Kidney (tissue), 14 donors: ENCODE data around the gene CHD5. TPM values are rescaled to one million over a fixed set of nuclear protein-coding genes. Genes with fewer than 3 reads are reported as not detected.
A peak's percentile ranks its signal among the peaks of the same experiment; 100 is the strongest.

Source experiments
- DNase-seq, 5 donors: peaks; one replicate each; pipeline ENCODE4 v3.0.0-alpha.2; 2013 to 2020
- FAIRE-seq: peaks from 2 replicates; lab custom pipeline; 2012; peaks lifted over from hg19 to GRCh38; lab: Jason Lieb, UNC
- H3K27ac ChIP-seq, 2 donors: one replicate each; pipeline ENCODE4 v1.7.0; 2013; ENCODE audit warnings: low read depth in 2 of 2, low read length in 2 of 2, inconsistent platforms in 1 of 2
- H3K27me3 ChIP-seq: one replicate; pipeline ENCODE4 v1.7.1; 2013; ENCODE audit warnings: low read length, inconsistent platforms; ENCODE audit not compliant: control insufficient read depth, insufficient read depth
- H3K36me3 ChIP-seq, 3 donors: one replicate each; pipeline versions ENCODE4 v1.7.0 to v1.7.1; 2013; ENCODE audit warnings: low read length in 3 of 3, control low read depth in 1 of 3, inconsistent platforms in 1 of 3; ENCODE audit not compliant: insufficient read depth in 3 of 3, control insufficient read depth in 2 of 3
- H3K4me1 ChIP-seq, 3 donors: one replicate each; pipeline versions ENCODE4 v1.7.0 to v1.7.1; 2013; ENCODE audit warnings: low read length in 3 of 3, inconsistent platforms in 1 of 3, low read depth in 1 of 3; ENCODE audit not compliant: control insufficient read depth in 2 of 3, insufficient read depth in 2 of 3
- H3K4me3 ChIP-seq, 3 donors: one replicate each; pipeline versions ENCODE4 v1.7.0 to v1.8.1; 2013; ENCODE audit warnings: low read length in 3 of 3, control low read depth in 1 of 3, inconsistent platforms in 1 of 3
- H3K9ac ChIP-seq, 3 donors: one replicate each; pipeline versions ENCODE4 v1.7.0 to v1.7.1; 2013; ENCODE audit warnings: low read length in 3 of 3, control low read depth in 1 of 3, inconsistent platforms in 1 of 3
- H3K9me3 ChIP-seq, 3 donors: one replicate each; pipeline versions ENCODE4 v1.7.0 to v1.7.1; 2013; ENCODE audit warnings: low read length in 3 of 3, control low read depth in 1 of 3, inconsistent platforms in 1 of 3; ENCODE audit not compliant: control insufficient read depth in 2 of 3, insufficient read depth in 1 of 3
- intact Hi-C: fragments of 100-400 bp; cut with DNase I; formaldehyde crosslinking; loops from one replicate; pipeline ENCODE4 v1.11.1; 2022
- polyA plus RNA-seq: library from polyadenylated mRNA; stranded (reverse); fragments of 350-450 nt; fragmentation: Illumina TruSeq; extraction: RNeasy Lipid Tissue Mini Kit (QIAGEN cat#74804); gene quantifications from one replicate; pipeline ENCODE4 v1.2.3, GENCODE V29; 2014; ENCODE audit warnings: low read depth, low replicate concordance; ENCODE audit not compliant: insufficient read depth
- total RNA-seq: library from RNA; stranded (reverse); fragmentation: NEBNext Ultra II Directional; extraction: Animal tissue kit (Norgen Biotek cat#: 25700); gene quantifications from one replicate; pipeline ENCODE4 v1.2.1, GENCODE V29; 2021
- TF ChIP-seq, protein P1 (sequence below): IDR thresholded peaks from 3 replicates; pipeline ENCODE4 v1.5.1; 2012; ENCODE audit warnings: mild to moderate bottlenecking, moderate library complexity, borderline replicate concordance; ENCODE audit not compliant: insufficient read depth; ENCODE audit errors: extremely low read depth
- donor health status: control.
- donor health status: control.
- donor health status: control.
- donor health status: control.
- donor health status: control.
- donor health status: DM: yes; HTN: yes; CAD: no.
- donor health status: Normal renal cell carcinoma (clear cell type).

CHD5 gene
- total and polyA plus RNA-seq, 2 donors from 2014 or later, result 0.54 to 0.85 TPM

DNA sequence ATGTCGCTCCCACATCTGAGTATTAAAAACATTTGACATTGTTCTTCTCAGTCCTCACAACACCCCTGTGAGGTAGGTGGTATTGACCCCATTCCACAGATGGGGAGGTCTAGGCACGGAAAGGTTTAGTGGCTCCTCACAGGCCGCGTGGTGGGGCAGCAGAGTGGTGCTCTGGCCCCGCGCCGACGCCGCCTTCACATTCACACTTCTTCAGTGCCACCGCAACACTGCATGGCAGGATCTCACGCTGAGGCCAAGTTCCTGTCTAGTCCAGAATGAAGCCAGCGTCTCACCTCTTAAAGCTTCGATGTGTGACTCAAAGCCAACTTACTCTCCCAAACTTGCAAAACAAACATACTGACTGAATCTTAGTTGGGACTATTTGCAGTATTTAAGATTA, 43.5 kb upstream of the CHD5 start:
- Histone ChIP-seq H3K36me3 (peaks cover 0 to 25% (median 22%) of the 10 kb centered on the region in 3 donors), H3K4me3 (no peak overlapping the region), H3K4me1 (peaks cover 0 to 24% (median 6%) of the 10 kb centered on the region in 3 donors), H3K9ac (no peak overlapping the region), H3K9me3 (no peaks in the 10 kb centered on the region), H3K27me3 (no peaks in the 10 kb centered on the region), H3K27ac (peak overlapping the region in 1 of 2 donors; percentile 11)
- FAIRE-seq, result no peak
- TF ChIP-seq, protein P1, sequence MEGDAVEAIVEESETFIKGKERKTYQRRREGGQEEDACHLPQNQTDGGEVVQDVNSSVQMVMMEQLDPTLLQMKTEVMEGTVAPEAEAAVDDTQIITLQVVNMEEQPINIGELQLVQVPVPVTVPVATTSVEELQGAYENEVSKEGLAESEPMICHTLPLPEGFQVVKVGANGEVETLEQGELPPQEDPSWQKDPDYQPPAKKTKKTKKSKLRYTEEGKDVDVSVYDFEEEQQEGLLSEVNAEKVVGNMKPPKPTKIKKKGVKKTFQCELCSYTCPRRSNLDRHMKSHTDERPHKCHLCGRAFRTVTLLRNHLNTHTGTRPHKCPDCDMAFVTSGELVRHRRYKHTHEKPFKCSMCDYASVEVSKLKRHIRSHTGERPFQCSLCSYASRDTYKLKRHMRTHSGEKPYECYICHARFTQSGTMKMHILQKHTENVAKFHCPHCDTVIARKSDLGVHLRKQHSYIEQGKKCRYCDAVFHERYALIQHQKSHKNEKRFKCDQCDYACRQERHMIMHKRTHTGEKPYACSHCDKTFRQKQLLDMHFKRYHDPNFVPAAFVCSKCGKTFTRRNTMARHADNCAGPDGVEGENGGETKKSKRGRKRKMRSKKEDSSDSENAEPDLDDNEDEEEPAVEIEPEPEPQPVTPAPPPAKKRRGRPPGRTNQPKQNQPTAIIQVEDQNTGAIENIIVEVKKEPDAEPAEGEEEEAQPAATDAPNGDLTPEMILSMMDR, result no peak
- no peak for DNase-seq
- intact Hi-C loops, result no loop called here

DNA sequence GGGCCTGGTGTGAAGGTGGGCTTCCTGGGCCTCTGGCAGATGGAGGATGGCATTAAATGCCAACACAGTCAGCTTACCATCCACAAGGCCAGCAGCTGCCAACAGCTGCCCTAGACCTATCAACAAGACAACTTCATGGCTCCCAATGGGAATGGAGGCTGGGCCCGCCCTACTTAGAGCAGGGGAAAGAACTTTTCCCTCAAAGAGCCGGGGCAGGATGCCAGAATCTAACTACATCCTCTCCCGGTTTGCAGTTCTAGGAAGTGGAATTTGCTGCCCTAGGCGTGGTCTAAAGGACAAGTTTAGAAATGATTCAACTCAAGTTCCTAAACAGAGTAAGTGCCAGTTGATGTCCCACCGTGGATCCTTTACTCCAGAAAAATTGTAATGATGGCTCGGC, 42.5 kb upstream of the CHD5 start:
- Histone ChIP-seq H3K27me3 (no peaks in the 10 kb centered on the region), H3K4me3 (no peak overlapping the region), H3K4me1 (peaks cover 0 to 24% (median 6%) of the 10 kb centered on the region in 3 donors), H3K9me3 (no peaks in the 10 kb centered on the region), H3K9ac (no peak overlapping the region), H3K36me3 (peaks cover 0 to 25% (median 22%) of the 10 kb centered on the region in 3 donors), H3K27ac (peak overlapping the region in 1 of 2 donors; percentile 43)
- DNase-seq, result peak in 1 of 5 donors; percentile 75
- TF ChIP-seq, protein P1, result no peak
- FAIRE-seq, result peak; percentile 46
- intact Hi-C loops, result no loop called here

DNA sequence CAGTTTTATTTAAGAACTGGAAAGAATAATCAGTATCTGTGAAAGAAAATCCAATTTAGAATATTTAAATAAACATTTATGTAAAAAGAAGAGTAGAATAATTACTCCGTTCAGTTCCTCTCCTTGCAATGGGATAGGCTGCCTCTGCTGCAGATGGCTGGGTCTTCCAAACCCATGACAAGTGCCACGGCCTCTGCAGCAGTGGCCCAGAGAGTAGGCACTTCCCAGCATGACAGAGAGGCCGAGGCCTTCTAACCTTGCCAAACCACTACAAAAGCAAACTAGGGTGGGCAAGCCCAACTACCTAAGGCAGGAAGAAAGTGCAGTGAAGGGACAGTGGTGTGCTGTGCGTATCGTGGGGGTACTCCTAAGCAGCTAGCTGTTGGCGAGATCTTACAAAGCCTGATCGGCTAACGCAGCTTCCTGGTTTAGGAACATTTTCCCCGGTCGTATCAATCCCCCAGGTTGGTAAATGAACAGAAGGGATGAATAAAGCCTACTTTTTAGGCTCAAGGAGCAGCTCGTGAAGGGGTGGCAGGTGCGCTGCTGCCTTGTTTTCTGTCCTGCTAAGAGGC, 41.2 kb upstream of the CHD5 start:
- H3K36me3 ChIP-seq, result peaks cover 0 to 18% (median 17%) of the 10 kb centered on the region in 3 donors
- TF ChIP-seq, protein P1, result no peak
- H3K9me3 ChIP-seq, result no peaks in the 10 kb centered on the region
- no peaks in the 10 kb centered on the region for H3K27me3 ChIP-seq
- H3K4me3 ChIP-seq, result no peak overlapping the region
- no peak overlapping the region for H3K9ac ChIP-seq
- no peak for FAIRE-seq
- DNase-seq, result peak in 1 of 5 donors; percentile 12
- H3K27ac ChIP-seq, result no peak overlapping the region
- H3K4me1 ChIP-seq, result peaks cover 0 to 24% (median 6%) of the 10 kb centered on the region in 3 donors
- intact Hi-C loops, result no loop called here
